HG03064 (cell line): ENCODE data around the gene CDK5RAP1.
"Not testable (repeated sequence)": the region's sequence is repeated elsewhere in the genome, so short reads cannot be mapped to it uniquely, and the experiment has no call there.

Experiments
- ATAC-seq: cut with Tn5 transposase; IDR thresholded peaks from one replicate; pipeline ENCODE4 v1.9.1; 2021; ENCODE audit warnings: low read depth; ENCODE audit not compliant: unreplicated experiment

The CDK5RAP1 gene

GRCh38 chr20:33389326-33389725 is 12.0 kb downstream of the CDK5RAP1 start:
- not testable (repeated sequence) for ATAC-seq

- ATAC-seq = no peak
Measured at GRCh38 chr20:33388268-33388667, 13.1 kb downstream of the CDK5RAP1 start.

- ATAC-seq = no peak
Measured at GRCh38 chr20:33387177-33387576, 14.1 kb downstream of the CDK5RAP1 start.

DNA sequence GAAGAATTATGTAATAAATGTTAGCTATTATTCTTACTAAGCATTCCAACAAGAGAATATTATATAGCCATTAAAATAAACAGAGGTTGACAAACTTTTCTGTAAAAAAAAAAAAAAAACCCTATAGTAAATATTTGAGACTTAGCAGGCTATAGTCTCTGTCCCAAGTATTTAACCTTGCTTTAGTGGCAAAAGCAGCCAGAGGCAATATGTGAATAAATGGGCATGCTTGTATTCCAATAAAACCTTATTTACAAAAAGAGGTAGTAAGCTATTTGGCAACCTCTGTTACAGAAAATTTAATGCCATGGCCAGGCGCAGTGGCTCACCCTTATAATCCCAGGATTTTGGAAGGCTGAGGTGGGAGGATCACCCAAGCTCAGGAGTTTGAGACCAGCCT is 14.6 kb downstream of the CDK5RAP1 start:
- ATAC-seq = no peak

- ATAC-seq = no peak
Measured at GRCh38 chr20:33377366-33377765, 24.0 kb downstream of the CDK5RAP1 start.

- no peak for ATAC-seq
Measured at GRCh38 chr20:33373735-33374605, 27.3 kb downstream of the CDK5RAP1 start.

DNA sequence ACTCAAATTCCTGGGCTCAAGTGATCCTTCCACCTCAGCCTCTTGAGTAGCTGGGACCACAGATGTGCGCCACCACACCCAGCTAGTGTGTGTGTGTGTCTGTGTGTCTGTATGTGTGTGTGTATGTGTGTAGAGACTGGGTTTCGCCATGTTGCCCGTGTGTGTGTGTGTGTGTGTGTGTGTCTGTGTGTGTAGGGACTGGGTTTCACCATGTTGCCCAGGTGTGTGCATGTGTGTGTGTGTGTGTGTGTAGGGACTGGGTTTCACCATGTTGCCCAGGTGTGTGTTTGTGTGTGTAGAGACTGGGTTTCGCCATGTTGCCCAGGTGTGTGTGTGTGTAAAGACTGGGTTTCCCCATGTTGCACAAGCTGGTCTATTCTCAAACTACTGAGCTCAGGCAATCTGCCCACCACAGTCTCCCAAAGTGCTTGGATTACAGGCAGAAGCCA is 28.3 kb downstream of the CDK5RAP1 start:
- no peak for ATAC-seq

GRCh38 chr20:33370291-33370690 is 31.0 kb downstream of the CDK5RAP1 start:
- ATAC-seq = no peak

- ATAC-seq = no peak
Measured at GRCh38 chr20:33362898-33363297, 38.4 kb downstream of the CDK5RAP1 start.

GRCh38 chr20:33359399-33360261 is 41.7 kb downstream of the CDK5RAP1 start:
- ATAC-seq = no peak

GRCh38 chr20:33353013-33353402 is 48.3 kb downstream of the CDK5RAP1 start:
- no peak for ATAC-seq

DNA sequence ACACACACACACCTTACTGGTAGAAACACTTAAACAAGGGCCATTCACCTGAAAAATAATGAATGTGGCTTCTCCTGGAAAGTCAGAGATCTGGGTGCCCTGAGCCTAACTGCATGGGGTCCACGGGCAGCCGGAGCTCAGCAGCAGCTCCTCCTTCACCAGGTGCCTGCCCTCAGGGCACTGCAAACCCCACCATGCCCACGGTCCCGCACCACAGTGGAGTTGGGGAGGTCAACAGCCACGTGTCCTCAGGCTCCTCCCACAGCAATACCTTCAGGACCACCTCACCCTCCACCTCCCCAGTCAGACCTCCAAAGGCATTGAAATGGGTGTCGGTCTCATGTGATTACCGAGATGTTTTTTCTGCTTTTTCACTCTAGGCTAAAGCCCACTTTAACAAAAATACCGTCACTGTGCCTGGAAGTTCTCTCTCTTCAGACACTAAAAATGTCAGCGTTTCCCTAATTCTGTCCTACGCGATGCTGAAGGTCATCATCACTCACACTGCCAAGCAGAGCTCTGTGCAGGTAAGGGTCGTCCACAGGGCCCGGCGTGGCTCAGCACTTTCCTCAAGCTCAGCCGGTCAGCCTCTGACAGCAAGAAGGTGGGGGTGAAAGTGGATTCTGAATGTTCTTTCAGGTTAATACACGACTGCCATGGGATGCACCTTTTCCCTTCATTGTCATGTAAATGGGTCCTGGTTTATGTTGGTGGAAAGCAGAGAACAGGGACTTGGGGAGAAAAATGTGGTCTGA is 48.9 kb downstream of the CDK5RAP1 start:
- no peak for ATAC-seq

GRCh38 chr20:33351696-33352095 is 49.6 kb downstream of the CDK5RAP1 start:
- no peak for ATAC-seq

- no peak for ATAC-seq
Measured at GRCh38 chr20:33349493-33349892, 51.8 kb downstream of the CDK5RAP1 start.

DNA sequence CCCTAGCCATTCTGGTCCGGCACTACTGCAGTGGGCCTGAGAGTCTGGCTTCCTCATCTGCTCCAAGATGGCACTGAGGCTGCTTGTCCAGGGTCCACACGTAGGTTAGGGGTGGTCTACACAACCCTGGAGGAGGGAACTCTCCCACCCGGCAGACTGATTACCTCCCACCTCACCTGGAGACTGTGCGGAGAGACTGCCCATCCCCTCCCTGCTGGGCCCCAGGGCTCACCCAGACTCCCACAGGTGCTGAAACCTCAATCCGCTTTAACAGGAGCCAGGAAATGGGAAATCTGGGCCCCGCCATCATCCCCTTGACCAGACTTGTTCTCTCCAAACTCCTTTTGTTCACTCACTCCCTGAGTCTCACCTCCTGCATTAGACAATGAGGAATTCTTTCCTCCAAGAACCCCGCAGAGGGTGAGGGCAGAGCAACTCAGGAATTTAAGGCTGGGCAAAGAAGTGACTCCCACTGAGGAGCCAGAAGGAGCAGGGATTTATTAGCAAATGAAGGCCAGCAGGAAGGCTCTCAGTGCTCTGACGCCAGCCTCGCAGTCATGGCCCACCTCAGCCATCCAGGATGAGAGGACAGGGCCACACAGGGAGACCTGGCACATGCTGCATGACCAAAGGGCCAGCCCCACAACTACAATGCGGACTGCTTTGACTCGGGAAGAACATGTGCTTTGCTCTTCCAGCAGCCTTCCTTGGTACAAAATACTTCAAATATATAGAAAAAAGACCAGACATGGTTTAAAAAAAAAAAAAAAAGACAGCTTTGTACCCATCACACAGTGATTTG is 53.0 kb downstream of the CDK5RAP1 start:
- ATAC-seq = no peak

DNA sequence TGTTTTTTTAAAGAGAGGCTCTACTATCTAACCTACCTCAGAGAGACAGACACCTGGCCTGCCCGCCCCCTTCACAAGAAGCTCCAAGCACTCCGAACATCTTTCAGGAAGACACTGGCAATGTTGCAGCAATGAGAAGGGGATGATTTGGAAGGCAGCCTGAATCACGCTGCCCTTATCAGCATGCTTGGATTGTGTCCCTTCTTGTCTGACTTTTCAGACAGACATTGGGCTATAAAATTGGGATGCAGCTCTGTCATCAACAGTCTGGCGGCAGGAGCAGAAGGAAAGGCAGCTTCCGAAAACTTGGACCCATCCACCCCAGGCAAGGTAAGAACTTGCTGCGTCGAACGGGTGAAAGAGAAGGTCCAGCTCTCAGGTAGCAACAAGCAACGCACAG is 56.0 kb downstream of the CDK5RAP1 start:
- ATAC-seq = no peak

- ATAC-seq = no peak
Measured at GRCh38 chr20:33343521-33343920, 57.8 kb downstream of the CDK5RAP1 start.

GRCh38 chr20:33339515-33340058 is 61.7 kb downstream of the CDK5RAP1 start:
- ATAC-seq = no peak

- ATAC-seq = no peak
Measured at GRCh38 chr20:33338467-33339258, 62.7 kb downstream of the CDK5RAP1 start.
